ENCODE measurements around the gene MIER2.

DNA sequence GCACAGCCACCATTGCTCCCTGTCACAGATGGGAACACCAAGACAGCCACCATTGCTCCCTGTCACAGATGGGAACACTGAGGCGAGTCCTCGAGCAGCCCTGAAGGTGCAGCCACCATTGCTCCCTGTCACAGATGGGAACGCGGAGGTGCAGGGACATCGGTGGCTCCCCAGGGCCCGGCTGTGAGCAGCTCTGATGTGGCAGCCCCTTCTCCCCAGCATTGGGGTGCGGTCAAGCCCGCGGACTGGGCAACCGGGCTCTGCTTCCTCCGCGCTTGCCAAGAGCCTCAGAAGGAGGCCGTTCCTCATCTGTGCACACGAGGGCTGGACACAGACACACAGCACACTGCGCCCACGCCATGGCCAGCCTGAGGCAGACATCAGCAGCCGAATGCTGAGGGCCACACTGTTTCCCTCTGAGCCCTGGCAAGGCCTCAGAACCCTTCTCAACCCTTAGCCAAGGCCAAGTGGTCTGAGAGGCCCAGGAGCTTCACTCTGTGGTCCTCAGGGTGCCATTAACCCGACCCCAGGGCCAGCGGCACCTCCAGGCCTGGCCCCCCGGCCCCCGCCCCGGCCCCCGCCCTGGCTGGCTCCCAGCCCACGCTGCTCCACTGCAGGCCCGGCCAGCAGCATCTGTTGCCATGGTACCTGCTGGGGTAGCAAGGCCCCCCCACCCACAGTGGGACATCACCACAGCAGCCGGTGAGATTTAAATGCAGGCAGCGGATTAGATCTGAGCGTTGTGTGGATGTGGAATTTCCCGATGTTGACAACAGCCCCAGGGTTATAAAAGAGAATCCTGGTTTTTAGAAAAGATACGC, 46.0 kb upstream of the MIER2 start:
- TF ChIP-seq, protein P1, sequence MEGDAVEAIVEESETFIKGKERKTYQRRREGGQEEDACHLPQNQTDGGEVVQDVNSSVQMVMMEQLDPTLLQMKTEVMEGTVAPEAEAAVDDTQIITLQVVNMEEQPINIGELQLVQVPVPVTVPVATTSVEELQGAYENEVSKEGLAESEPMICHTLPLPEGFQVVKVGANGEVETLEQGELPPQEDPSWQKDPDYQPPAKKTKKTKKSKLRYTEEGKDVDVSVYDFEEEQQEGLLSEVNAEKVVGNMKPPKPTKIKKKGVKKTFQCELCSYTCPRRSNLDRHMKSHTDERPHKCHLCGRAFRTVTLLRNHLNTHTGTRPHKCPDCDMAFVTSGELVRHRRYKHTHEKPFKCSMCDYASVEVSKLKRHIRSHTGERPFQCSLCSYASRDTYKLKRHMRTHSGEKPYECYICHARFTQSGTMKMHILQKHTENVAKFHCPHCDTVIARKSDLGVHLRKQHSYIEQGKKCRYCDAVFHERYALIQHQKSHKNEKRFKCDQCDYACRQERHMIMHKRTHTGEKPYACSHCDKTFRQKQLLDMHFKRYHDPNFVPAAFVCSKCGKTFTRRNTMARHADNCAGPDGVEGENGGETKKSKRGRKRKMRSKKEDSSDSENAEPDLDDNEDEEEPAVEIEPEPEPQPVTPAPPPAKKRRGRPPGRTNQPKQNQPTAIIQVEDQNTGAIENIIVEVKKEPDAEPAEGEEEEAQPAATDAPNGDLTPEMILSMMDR (IDR thresholded peaks at IDR 0.05): no peak
- TF ChIP-seq POLR2A (IDR thresholded peaks at IDR 0.05): no peak

All from body of pancreas (tissue), 4 donors.